GM20431 (cell line): ENCODE results near the gene TM4SF18.
"Not testable (repeated sequence)": the region's sequence is repeated elsewhere in the genome, so short reads cannot be mapped to it uniquely, and the experiment has no call there.

Experiments
- in situ Hi-C: fragments of 300-500 bp; cut with MseI, MboI; formaldehyde crosslinking; loops from one replicate; pipeline ENCODE4 v1.15.0; 2020; ENCODE audit warnings: low sequenced_read_pairs; ENCODE audit not compliant: unreplicated experiment

The TM4SF18 gene

GRCh38 chr3:149369991-149370866 is 36.8 kb upstream of the TM4SF18 start:
- in situ Hi-C loops: no loop called here

DNA sequence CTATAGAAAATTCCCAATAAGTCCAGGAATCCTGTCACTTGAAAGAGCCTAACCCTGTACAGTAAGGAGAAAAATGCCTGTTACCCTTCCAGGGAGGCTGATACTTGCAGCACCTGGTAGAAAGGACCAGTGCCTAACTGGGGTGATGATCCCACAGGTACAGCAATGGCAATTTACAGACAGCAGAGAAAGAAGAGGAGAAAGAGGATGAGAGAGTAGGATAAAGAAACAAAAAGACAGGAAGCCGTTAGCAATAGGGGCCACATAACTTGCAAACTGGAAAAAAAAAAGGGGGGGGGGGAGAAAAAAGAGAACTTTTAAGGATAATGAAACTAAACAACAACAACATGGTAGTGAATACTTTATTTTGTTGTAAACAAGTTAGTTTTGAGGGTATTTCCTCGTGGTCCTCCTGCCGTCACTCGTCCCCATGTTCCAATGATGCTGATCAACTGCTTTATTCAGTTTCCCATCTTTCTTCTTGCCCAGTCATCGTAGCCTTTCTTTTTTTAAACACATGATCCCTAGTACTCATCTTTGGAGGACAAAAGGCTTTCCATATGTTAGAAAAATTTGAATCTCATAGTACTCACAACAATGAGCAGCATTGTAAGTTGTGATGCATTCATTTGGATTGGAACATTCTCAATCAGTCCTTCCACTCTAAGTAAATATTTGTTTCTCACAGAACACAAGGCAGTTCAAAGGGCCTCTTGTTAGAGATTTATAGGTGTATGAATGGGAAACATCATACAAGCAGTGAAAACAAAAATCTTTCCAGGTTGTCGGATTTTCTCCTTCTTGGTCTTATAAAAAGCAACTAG is 35.5 kb upstream of the TM4SF18 start:
- in situ Hi-C loops: no loop called here

- in situ Hi-C loops: no loop called here
Observed at GRCh38 chr3:149368201-149368673, 34.8 kb upstream of the TM4SF18 start.

GRCh38 chr3:149366941-149367840 is 33.8 kb upstream of the TM4SF18 start:
- in situ Hi-C loops: no loop called here

DNA sequence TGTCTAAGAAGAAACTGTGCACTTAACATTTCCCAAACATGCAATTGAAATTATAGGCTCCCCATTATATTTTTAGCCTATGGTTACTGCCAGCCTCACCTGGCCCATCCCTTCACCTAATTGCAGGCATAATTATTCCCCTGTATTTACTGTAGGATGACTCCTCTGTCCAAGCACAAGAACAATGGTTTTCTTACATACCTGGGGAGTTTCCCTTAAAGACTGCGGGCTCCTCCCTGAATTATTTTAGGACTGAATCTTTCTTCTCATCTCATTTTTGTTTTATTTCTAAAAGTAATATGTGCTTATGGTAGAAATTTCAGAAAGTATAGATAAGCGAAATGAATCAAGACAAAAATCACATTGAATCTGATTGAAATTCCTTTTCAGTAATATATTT is 32.6 kb upstream of the TM4SF18 start:
- in situ Hi-C loops: no loop called here

- in situ Hi-C loops: no loop called here
Observed at GRCh38 chr3:149364624-149365023, 31.2 kb upstream of the TM4SF18 start.

GRCh38 chr3:149363053-149363452 is 29.6 kb upstream of the TM4SF18 start:
- in situ Hi-C loops: no loop called here

DNA sequence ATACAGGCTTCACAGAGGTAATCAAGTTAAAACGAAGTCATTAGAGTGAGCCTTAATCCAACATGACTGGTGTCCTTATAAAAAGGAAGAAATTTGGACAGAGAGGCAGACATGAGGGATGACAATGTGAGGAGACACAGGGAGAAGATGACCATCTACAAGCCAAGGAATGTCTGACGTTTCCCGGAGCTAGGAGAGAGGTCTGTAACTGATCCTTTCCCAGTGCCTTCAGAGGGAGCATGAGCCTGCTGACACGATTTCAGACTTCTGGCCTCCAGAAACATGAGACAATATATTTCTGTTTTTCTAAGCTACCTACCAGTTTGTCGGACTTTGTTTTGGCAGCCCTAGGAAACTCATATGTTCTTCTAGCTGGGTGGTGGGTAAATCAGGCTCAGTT is 28.9 kb upstream of the TM4SF18 start:
- in situ Hi-C loops: no loop called here

DNA sequence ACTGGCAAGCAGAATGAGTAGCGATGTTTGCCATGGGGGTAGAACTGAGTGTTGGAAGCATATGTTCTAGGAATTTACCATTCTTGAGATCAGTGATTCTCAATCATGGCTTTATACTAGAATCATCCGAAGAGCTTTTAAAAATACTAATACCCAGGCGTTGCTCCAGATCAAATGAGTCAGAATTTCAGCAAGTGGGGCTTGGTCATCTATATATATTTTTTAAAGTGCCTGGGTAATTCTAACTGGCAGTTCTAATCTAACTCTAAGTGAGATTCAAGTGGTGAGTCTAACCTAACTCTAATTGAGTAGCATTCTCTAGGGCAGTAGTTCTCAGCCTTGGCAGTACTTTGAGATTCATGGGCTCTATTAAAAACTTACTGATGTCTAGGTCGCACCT is 23.2 kb upstream of the TM4SF18 start:
- in situ Hi-C loops: no loop called here

DNA sequence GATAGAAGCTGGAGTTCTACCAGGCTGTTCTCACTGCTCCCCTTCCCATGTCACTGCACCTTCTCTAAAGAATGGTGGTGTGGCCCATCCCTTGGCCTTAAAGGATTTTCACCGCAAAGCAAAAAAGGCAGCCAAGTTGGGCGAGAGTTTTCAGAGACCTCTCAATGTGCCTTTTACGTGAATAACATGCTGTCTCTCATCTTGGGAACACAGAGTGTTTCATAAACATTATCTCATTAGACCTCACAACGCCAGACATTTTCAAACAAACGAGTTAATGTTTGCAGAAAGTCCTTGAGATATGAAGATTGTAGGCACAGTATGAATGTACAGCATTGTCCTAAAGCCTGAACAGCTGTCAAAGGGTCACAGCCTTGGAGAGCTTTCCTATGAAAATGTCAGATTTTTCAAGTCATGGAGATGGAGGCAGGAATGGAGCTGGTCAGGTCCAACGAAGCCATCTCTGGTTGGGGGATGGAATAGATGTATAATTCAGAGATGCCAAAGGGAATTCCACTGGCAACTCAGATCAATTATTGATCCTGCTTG is 22.7 kb upstream of the TM4SF18 start:
- in situ Hi-C loops: no loop called here

- in situ Hi-C loops: no loop called here
Observed at GRCh38 chr3:149353581-149354184, 20.2 kb upstream of the TM4SF18 start.

DNA sequence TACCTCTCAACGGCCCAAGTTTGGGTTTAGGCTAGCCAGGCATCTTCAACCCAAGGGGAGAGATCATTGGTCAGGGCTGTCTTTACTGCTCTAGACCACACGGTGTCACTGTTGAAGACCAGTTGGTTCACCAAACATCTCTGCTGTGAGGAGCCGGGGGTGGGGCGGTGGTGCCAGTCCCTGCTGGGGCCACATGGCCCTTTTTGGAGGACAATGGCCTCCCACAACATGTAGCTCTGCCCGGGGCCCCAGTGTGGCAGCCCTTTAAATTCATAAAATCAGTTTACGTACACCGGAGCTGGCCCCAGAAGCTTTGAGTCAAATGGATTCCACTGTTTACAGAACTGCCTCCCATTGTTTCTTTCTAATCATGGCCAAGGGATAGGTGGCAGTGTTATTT is 19.1 kb upstream of the TM4SF18 start:
- in situ Hi-C loops: no loop called here

- in situ Hi-C loops: no loop called here
Observed at GRCh38 chr3:149343951-149344350, 10.5 kb upstream of the TM4SF18 start.

DNA sequence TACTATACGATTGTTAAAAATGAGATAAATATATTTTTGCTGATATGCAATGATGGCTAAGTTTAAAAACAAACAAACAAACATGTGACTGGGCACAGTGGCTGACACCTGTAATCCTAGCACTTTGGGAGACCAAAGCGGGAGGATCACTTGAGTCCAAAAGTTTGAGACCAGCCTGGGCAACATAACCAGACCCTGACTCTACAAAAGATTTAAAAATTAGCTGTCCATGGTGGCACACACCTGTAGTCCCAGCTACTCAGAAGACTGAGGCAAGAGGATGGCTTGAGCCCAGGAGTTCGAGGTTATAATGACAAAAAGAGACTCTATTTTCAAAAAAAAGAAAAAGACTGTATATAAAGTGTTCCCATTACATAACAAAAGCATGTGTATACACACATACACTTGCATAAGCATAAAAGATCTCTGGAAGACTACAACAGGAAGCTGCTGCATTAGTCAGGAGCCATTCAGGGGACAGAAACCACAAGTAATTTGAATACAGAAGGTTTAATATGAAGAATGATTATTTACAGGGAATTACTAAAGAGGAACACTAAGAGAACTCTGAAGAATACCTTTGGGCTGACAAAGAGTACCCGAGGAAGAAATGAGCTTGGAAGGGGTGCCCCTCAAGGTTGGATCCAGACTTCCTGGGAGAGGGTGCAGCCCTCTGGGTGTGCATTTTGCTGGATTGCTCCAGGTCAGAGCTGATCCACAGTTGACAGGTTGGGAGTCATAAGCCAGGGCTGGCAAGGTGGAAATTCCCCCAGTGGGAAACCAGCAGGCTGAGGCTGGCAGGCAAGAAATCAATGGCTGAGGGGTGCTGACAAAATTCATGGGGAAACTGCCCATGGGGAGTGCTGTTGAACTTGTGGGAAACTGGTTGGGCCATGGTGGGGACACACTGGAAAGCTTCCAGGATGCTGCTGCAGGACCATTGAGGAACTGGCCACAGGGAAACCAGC is 9.3 kb upstream of the TM4SF18 start:
- in situ Hi-C loops: no loop called here

DNA sequence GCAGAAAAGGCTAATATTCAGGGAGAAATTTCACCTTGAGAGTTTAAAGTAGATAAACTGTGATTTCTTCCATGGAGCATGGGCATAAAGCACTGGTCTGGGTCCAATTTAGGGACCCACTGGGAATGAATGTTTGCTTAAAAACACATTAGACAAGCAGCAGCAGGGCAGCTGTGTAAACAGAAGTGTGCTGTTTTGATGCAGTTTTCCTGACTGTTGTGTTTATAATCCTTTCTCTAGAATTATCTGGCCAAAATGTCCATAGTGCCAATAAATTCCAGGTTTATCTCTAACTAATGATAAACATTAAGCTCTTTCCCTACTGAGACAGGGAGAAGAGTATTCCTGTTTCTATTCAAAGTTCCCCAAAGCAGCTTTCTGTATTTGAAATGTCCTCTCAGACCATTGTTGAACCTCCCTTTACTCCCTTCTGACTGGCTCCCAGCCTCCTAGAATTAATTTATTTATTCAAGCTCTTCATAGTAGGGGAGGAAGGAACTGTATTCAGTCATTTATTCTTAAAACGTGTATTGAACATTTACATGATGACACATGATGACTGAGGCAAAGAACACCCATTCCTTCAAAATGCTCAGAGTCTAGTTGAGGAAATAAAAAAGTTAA is 7.0 kb upstream of the TM4SF18 start:
- in situ Hi-C loops: no loop called here

- in situ Hi-C loops: no loop called here
Observed at GRCh38 chr3:149339931-149340309, 6.5 kb upstream of the TM4SF18 start.

DNA sequence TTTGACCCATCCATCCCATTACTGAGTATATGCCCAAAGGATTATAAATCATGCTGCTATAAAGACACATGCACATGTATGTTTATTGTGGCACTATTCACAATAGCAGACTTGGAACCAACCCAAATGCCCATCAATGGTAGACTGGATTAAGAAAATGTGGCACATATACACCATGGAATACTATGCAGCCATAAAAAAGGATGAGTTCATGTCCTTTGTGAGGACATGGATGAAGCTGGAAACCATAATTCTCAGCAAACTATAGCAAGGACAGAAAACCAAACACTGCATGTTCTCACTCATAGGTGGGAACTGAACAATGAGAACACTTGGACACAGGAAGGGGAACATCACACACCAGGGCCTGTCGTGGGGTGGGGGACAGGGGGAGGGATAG is 4.0 kb upstream of the TM4SF18 start:
- in situ Hi-C loops: not testable (repeated sequence)

DNA sequence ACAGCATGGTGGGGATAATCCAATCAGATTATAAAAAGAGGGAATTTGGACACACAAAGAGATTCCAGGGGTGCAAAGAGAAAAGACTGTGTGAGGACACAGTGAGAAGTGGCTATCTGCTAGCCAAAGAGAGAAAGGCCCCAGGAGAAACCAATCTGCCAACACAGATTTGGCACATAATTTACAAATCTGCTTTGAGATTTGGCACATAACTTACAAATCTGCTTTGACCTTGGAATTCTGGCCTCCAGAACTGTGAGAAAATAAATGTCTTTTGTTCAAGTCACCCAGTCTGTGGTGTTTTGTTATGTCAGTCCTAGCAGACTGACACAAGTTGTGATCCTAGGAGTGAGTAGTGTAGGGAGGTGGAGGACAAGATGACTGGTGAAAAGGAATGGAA is 3.5 kb upstream of the TM4SF18 start:
- in situ Hi-C loops: no loop called here
